GM18507 (cell line): ENCODE measurements around the gene WAC.
"Not testable (repeated sequence)": the region's sequence is repeated elsewhere in the genome, so short reads cannot be mapped to it uniquely, and the experiment has no call there.

Experiments
- DNase-seq: peaks from one replicate; pipeline ENCODE4 v3.0.0; 2011; ENCODE audit warnings: low read depth; ENCODE audit not compliant: insufficient read length; ENCODE audit errors: extremely low spot score
- FAIRE-seq: peaks from 2 replicates; lab custom pipeline; 2011; peaks lifted over from hg19 to GRCh38; lab: Jason Lieb, UNC

WAC gene

GRCh38 chr10:28644647-28645046 is 111.7 kb downstream of the WAC start:
- no peak for DNase-seq
- FAIRE-seq: no peak

GRCh38 chr10:28652106-28652505 is 119.2 kb downstream of the WAC start:
- FAIRE-seq (no peak), DNase-seq (no peak)

GRCh38 chr10:28652703-28653102 is 119.8 kb downstream of the WAC start:
- DNase-seq (no peak), FAIRE-seq (no peak)

- DNase-seq, FAIRE-seq: not testable (repeated sequence)
Measured at GRCh38 chr10:28658824-28659223, 125.9 kb downstream of the WAC start.

GRCh38 chr10:28661035-28661434 is 128.1 kb downstream of the WAC start:
- DNase-seq: no peak
- FAIRE-seq: no peak

- DNase-seq: peak; percentile 50
- peak; percentile 82 for FAIRE-seq
Measured at GRCh38 chr10:28663576-28664368, 130.9 kb downstream of the WAC start.

- DNase-seq: no peak
- FAIRE-seq: no peak
Measured at GRCh38 chr10:28664369-28664740, 131.4 kb downstream of the WAC start.

- FAIRE-seq: no peak
- no peak for DNase-seq
Measured at GRCh38 chr10:28666751-28667467, 134.0 kb downstream of the WAC start.

GRCh38 chr10:28668363-28669226 is 135.7 kb downstream of the WAC start:
- FAIRE-seq: no peak
- DNase-seq: no peak

- no peak for DNase-seq
Measured at GRCh38 chr10:28669227-28670173, 136.6 kb downstream of the WAC start.

More at GRCh38 chr10:28669227-28670173, 136.6 kb downstream of the WAC start:
- FAIRE-seq: no peak
